Lower leg skin (tissue), 4 donors: Measurements from ENCODE around the gene SAMD13. TPM values are rescaled to one million over a fixed set of nuclear protein-coding genes. Genes with fewer than 3 reads are reported as not detected.

Source experiments
- DNase-seq, 2 donors: peaks; one replicate each; pipeline ENCODE4 v3.0.0-alpha.2; 2019; ENCODE audit warnings: low spot score in 2 of 2
- H3K4me3 ChIP-seq: fragments of 200-600 bp; sonication (generic); 2 replicates; pipeline ENCODE4 v1.5.1; 2017; ENCODE audit warnings: mild to moderate bottlenecking, low read depth; ENCODE audit not compliant: poor library complexity, severe bottlenecking
- POLR2A ChIP-seq, 2 donors: fragments of 450-650 bp; IDR thresholded peaks; one replicate each; pipeline ENCODE4 v1.6.1; 2016 to 2017; ENCODE audit warnings: antibody characterized with exemption in 2 of 2, mild to moderate bottlenecking in 1 of 2, moderate library complexity in 1 of 2
- WGBS, 2 donors: methylation state at CpG; one replicate each; pipeline ENCODE4 v1.1.5; 2018; 5-methylcytosine and 5-hydroxymethylcytosine counted together
- intact Hi-C: fragments of 100-400 bp; cut with DNase I; formaldehyde crosslinking; loops from one replicate; pipeline ENCODE4 v1.15.0; 2023; ENCODE audit warnings: low total_unique reads
- total RNA-seq, 4 donors: library from RNA; depleted of rRNA; stranded (reverse); fragments of >200 nt; gene quantifications; one replicate each; pipeline ENCODE4 v1.1.0, GENCODE V29; 2016
- TF ChIP-seq, protein P1 (sequence below), 3 donors: fragments of 450-650 bp; IDR thresholded peaks; one replicate each; pipeline ENCODE4 v1.5.1; 2016; ENCODE audit warnings: antibody characterized with exemption in 3 of 3, mild to moderate bottlenecking in 3 of 3, moderate library complexity in 2 of 3

The SAMD13 gene
- total RNA-seq, 4 donors from 2014 or later, result 0.88 to 1.1 TPM; not detected in 2

DNA sequence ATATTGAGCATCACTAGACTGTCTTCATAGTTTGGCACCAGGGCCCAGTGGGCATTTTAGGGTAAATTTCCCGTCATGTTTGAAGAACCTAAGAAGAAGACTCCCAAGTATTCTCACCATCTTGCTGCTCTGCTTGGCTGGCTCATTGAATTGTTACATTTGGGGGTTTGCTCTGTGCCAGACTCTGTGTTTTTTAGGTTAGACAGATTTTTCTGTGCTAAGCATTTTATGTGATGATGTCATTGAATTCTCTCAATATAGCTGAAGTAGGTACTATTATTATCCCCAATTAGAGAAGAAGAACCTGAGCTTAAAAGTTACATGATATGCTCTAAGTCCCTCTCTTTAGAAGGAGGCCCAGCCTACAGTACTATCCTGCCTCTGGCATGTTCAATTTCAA is 68.8 kb downstream of the SAMD13 start:
- WGBS, 2 donors, result 89 to 91% methylated on average over 1 of the region's 1 CpG
- intact Hi-C loops, result no loop called here
- TF ChIP-seq, protein P1, sequence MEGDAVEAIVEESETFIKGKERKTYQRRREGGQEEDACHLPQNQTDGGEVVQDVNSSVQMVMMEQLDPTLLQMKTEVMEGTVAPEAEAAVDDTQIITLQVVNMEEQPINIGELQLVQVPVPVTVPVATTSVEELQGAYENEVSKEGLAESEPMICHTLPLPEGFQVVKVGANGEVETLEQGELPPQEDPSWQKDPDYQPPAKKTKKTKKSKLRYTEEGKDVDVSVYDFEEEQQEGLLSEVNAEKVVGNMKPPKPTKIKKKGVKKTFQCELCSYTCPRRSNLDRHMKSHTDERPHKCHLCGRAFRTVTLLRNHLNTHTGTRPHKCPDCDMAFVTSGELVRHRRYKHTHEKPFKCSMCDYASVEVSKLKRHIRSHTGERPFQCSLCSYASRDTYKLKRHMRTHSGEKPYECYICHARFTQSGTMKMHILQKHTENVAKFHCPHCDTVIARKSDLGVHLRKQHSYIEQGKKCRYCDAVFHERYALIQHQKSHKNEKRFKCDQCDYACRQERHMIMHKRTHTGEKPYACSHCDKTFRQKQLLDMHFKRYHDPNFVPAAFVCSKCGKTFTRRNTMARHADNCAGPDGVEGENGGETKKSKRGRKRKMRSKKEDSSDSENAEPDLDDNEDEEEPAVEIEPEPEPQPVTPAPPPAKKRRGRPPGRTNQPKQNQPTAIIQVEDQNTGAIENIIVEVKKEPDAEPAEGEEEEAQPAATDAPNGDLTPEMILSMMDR (IDR thresholded peaks at IDR 0.05), result no peak
- no peak for TF ChIP-seq POLR2A (IDR thresholded peaks at IDR 0.05)
- no peak overlapping the region for H3K4me3 ChIP-seq
- DNase-seq, result no peak

DNA sequence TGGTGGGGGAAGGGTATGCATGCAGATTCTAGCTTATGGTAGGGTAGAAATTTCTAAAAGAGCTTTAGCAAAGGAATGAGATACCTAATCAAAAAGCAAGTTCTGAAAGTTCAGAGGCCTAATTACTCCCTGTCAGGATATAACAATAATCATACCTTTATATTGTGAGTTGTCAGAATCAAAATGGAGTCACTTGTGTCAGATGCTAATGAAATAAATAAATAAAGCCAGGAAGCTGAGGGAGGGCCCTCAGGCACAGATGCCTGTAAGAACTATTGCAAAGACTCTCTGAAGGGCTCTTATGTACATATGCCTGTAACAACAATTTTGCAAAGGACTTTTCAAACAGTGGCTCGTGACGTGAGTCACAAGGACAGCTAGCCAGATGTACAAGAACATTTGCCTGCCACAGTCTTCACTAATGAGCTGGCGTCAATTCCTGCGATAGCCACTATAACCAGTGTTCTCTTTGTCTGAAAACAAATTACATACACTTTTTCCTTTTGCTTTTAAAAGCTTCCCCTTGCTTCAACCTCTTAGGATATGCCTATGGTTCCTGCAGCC is 69.4 kb downstream of the SAMD13 start:
- no peak for TF ChIP-seq POLR2A (IDR thresholded peaks at IDR 0.05)
- TF ChIP-seq, protein P1 (IDR thresholded peaks at IDR 0.05), result no peak
- intact Hi-C loops, result no loop called here
- peak in 1 of 2 donors; percentile 74 for DNase-seq
- H3K4me3 ChIP-seq, result no peak overlapping the region
- 80 to 84% methylated on average over 4 of the region's 4 CpGs for WGBS, 2 donors

DNA sequence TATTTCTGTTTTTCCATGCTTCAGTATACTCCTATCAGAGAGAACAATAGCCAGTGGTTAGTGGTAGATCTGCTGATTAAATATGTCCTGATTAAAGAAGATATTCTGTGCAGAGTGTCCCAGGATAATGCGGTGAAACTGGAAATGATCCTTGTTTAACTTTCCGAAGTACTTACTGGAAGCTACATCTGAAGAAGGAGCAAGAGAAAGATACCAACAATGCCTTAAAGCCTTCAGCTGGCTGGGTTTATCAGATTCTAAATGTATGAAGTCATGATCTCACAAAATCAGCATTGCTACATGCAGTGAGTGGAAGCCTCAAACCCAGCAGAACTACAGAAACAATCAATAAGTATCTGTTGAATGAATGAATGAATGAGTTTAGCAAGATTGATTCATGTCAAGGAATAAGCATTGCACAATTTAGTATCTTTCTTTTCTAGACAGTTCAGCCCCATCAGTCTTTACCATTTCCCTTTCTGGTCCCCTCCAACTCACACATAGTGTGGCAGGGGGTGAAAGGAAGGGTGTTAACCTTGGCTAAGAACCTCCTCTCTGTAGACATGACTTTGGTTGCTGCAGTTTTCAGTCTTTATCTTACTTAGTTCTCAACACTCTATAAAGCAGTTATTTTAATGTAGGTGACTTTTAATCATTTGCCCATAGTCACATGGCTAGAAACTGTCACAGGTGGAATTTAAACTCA is 72.1 kb downstream of the SAMD13 start:
- intact Hi-C loops, result no loop called here
- no peak overlapping the region for H3K4me3 ChIP-seq
- 36 to 42% methylated on average over 2 of the region's 2 CpGs for WGBS, 2 donors
- DNase-seq, result no peak
- TF ChIP-seq, protein P1 (IDR thresholded peaks at IDR 0.05), result no peak
- no peak for TF ChIP-seq POLR2A (IDR thresholded peaks at IDR 0.05)

DNA sequence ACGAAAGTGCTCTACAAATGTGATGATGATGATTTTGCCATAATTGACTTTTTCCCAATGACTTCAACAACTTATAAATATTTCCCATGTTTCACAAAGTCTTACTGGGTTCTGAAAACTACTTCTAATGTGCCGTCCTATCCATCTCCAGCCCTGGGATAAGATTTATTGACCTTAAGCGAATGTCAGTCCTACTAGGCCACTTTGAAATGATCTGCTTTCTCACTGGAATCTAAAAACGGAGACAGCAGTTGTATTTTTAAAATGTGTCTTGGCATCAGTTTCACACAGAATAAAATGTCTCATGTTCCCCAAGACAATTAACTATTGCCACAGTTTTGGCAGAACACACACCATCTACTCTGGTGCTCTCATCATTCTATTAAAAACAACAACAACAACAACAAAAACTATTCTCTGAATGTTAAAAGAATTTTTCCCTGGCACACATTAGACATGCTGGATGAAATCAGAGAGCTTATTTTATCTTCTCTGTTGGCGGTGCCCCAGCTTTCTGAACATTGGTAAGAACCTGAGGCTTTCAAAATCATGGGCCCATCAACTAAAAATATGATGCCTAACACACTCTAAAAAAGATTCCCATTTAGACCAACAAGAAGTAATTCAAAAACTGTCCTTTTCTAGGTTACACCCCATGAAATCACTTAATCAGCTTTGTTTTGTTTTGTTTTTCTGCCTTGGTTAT is 73.6 kb downstream of the SAMD13 start:
- TF ChIP-seq, protein P1 (IDR thresholded peaks at IDR 0.05), result no peak
- TF ChIP-seq POLR2A (IDR thresholded peaks at IDR 0.05), result no peak
- intact Hi-C loops, result no loop called here
- H3K4me3 ChIP-seq, result no peak overlapping the region
- DNase-seq, result peak in 1 of 2 donors; percentile 79
- WGBS, 2 donors, result 52 to 54% methylated on average over 5 of the region's 5 CpGs

DNA sequence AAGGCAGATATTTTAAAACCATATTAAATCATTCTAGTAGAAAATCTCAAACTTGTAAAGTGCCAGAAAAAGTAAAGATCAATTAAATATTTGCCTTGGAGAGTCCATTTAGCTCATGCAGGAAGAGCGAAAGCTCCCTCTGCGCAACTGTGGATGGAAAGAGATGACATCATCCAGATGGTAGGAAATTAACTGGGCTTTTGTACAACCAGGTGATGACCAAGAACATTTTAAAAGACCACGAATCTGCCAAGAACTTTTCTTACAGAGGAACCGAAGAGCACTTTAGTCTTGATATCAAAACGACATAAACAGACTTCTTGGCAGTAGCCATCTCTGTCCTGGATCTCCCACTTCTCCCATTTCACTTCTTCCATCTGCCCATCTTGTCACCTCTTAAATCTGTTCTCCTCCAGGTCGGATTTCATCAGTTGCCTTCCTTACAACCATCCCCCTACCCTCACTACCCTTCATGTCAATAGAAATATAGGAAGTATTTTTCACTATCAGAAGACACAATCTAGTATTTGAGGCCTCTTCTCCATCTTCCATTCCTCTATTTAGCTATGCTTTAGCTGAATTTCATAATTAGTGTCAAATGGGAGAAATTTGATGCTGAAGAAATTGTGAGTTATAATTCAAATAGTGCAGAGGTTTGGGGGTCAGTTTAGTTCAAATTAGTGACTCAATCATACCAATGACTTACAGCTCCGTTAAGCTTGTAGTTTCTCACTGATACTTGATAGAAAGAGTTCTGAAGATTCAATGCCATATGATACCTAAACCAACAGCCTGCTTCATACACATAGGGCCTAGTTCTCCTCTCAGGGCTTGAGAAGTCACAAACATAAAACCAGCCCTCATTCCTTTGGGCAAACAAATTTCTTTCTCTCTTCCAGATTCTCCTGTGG is 74.7 kb downstream of the SAMD13 start:
- WGBS, 2 donors, result 68 to 76% methylated on average over 7 of the region's 7 CpGs
- H3K4me3 ChIP-seq, result no peak overlapping the region
- no peak for DNase-seq
- intact Hi-C loops, result no loop called here
- TF ChIP-seq, protein P1 (IDR thresholded peaks at IDR 0.05), result no peak
- no peak for TF ChIP-seq POLR2A (IDR thresholded peaks at IDR 0.05)
